IPS-18c (cell line): ENCODE results near the gene ALS2CL.
A peak's percentile ranks its signal among the peaks of the same experiment; 100 is the strongest.
"Not testable (repeated sequence)": the region's sequence is repeated elsewhere in the genome, so short reads cannot be mapped to it uniquely, and the experiment has no call there.

Experiments
- H3K4me3 ChIP-seq: 2 replicates; pipeline ENCODE4 v1.7.0; 2013; ENCODE audit warnings: low read depth, mild to moderate bottlenecking, low read length, moderate library complexity; ENCODE audit not compliant: insufficient read depth
- H3K9me3 ChIP-seq: one replicate; pipeline ENCODE4 v1.6.1; 2013; ENCODE audit warnings: mild to moderate bottlenecking, low read length, moderate library complexity; ENCODE audit not compliant: control insufficient read depth, insufficient read depth

Gene ALS2CL

GRCh38 chr3:46708401-46709156 lies 15.1 kb upstream of the ALS2CL start:
- Histone ChIP-seq H3K9me3 (no peaks in the 10 kb centered on the region), H3K4me3 (no peak overlapping the region)

GRCh38 chr3:46707601-46708011 lies 14.1 kb upstream of the ALS2CL start:
- no peak overlapping the region for H3K4me3 ChIP-seq
- no peaks in the 10 kb centered on the region for H3K9me3 ChIP-seq

- Histone ChIP-seq H3K9me3 (no peaks in the 10 kb centered on the region), H3K4me3 (no peak overlapping the region)
These were observed 13.5 kb upstream of the ALS2CL start for GRCh38 chr3:46706771-46707582.

GRCh38 chr3:46705751-46706552 lies 12.5 kb upstream of the ALS2CL start:
- H3K9me3 ChIP-seq = no peaks in the 10 kb centered on the region
- H3K4me3 ChIP-seq = no peak overlapping the region

- no peak overlapping the region for H3K4me3 ChIP-seq
- H3K9me3 ChIP-seq = no peaks in the 10 kb centered on the region
These were observed 11.6 kb upstream of the ALS2CL start for GRCh38 chr3:46705022-46705530.

- not testable (repeated sequence) for H3K4me3 ChIP-seq
These were observed 10.9 kb upstream of the ALS2CL start for GRCh38 chr3:46704346-46704745.

GRCh38 chr3:46703013-46703520 lies 9.6 kb upstream of the ALS2CL start:
- no peaks in the 10 kb centered on the region for H3K9me3 ChIP-seq
- no peak overlapping the region for H3K4me3 ChIP-seq

More at GRCh38 chr3:46704346-46704745, 10.9 kb upstream of the ALS2CL start:
- not testable (repeated sequence) for H3K9me3 ChIP-seq

GRCh38 chr3:46702246-46703012 lies 8.9 kb upstream of the ALS2CL start:
- Histone ChIP-seq H3K4me3 (no peak overlapping the region), H3K9me3 (no peaks in the 10 kb centered on the region)

GRCh38 chr3:46701181-46701939 lies 7.9 kb upstream of the ALS2CL start, which contains the start of gene TMIE:
TSS of gene TMIE (plus strand) at chr3:46701392. CDS start at chr3:46701488, 96 bp downstream.
- Histone ChIP-seq H3K9me3 (no peaks in the 10 kb centered on the region), H3K4me3 (peak within 1 kb of the TSS; percentile 32)

- no peaks in the 10 kb centered on the region for H3K9me3 ChIP-seq
- no peak overlapping the region for H3K4me3 ChIP-seq
These were observed 7.3 kb upstream of the ALS2CL start for GRCh38 chr3:46700772-46701171.

GRCh38 chr3:46699676-46700523 lies 6.4 kb upstream of the ALS2CL start:
- no peak overlapping the region for H3K4me3 ChIP-seq
- no peaks in the 10 kb centered on the region for H3K9me3 ChIP-seq

GRCh38 chr3:46695962-46696894 lies 2.7 kb upstream of the ALS2CL start:
- Histone ChIP-seq H3K9me3 (no peaks in the 10 kb centered on the region), H3K4me3 (no peak overlapping the region)

GRCh38 chr3:46695177-46695961 lies 1.9 kb upstream of the ALS2CL start:
- H3K9me3 ChIP-seq = no peaks in the 10 kb centered on the region
- H3K4me3 ChIP-seq = no peak overlapping the region
